Heart left ventricle (tissue), 16 donors: ENCODE data around the gene ALK. TPM values are rescaled to one million over a fixed set of nuclear protein-coding genes. Genes with fewer than 3 reads are reported as not detected.

Source experiments
- ATAC-seq, 4 donors: fragments of 200-7000 bp; cut with Tn5 transposase; one replicate each; pipeline ENCODE4 v1.9.1; 2020 to 2022; ENCODE audit warnings: moderate library complexity in 4 of 4, mild to moderate bottlenecking in 3 of 4, moderate number of reproducible peaks in 1 of 4
- DNase-seq, 5 donors: peaks; one replicate each; pipeline ENCODE4 v3.0.0-alpha.2; 2020
- H3K27ac ChIP-seq, 12 donors: fragments of 200-600 bp; sonication (generic) in 4 of 12; one replicate each; pipeline versions ENCODE4 v1.5.0 to v1.8.0; 2016 to 2022; ENCODE audit warnings: mild to moderate bottlenecking in 2 of 12
- H3K27me3 ChIP-seq, 9 donors: fragments of 200-600 bp; sonication (generic) in 2 of 9; one replicate each; pipeline versions ENCODE4 v1.5.1 to v1.8.0; 2016 to 2022; ENCODE audit warnings: mild to moderate bottlenecking in 3 of 9
- H3K36me3 ChIP-seq, 9 donors: fragments of 200-600 bp; sonication (generic) in 2 of 9; one replicate each; pipeline versions ENCODE4 v1.5.0 to v1.8.0; 2018 to 2022; ENCODE audit warnings: mild to moderate bottlenecking in 2 of 9
- H3K4me1 ChIP-seq, 12 donors: fragments of 200-600 bp; sonication (generic) in 4 of 12; one replicate each; pipeline versions ENCODE4 v1.5.0 to v1.8.0; 2016 to 2022; ENCODE audit warnings: mild to moderate bottlenecking in 3 of 12
- H3K4me3 ChIP-seq, 12 donors: fragments of 200-600 bp; sonication (generic) in 4 of 12; one replicate each; pipeline versions ENCODE4 v1.5.0 to v1.8.0; 2017 to 2022; ENCODE audit warnings: mild to moderate bottlenecking in 9 of 12, moderate library complexity in 4 of 12
- H3K9me3 ChIP-seq, 12 donors: fragments of 200-600 bp; sonication (generic) in 4 of 12; one replicate each; pipeline versions ENCODE4 v1.5.0 to v1.8.0; 2016 to 2022; ENCODE audit warnings: mild to moderate bottlenecking in 1 of 12
- POLR2A ChIP-seq, 2 donors: fragments of 450-650 bp; IDR thresholded peaks; one replicate each; pipeline ENCODE4 v1.6.1; 2017; ENCODE audit warnings: antibody characterized with exemption in 2 of 2, mild to moderate bottlenecking in 2 of 2, moderate library complexity in 2 of 2
- WGBS, 4 donors: extraction: QIAGEN DNeasy Blood & Tissue Kit in 2 of 4; methylation state at CpG; one replicate each; pipeline versions ENCODE4 v1.1.5 to v1.1.7; 2013 to 2018; 5-methylcytosine and 5-hydroxymethylcytosine counted together
- intact Hi-C, 10 donors: fragments of 100-400 bp; cut with DNase I; formaldehyde crosslinking; loops; one replicate each; pipeline versions ENCODE4 v1.11.1 to v1.14.2; 2022
- polyA plus RNA-seq, 2 donors: library from polyadenylated mRNA; stranded (reverse); fragments of 200-250 nt; gene quantifications; one replicate each; pipeline ENCODE4 v1.2.3, GENCODE V29; 2013
- total RNA-seq, 9 donors: library from RNA; depleted of rRNA in 2 of 9; stranded (reverse); fragments of >200 nt in 2 of 9; fragmentation: NEBNext Ultra II Directional in 3 of 9; extraction: Animal tissue kit (Norgen Biotek cat#: 25700) in 3 of 9; gene quantifications; one replicate each; pipeline versions ENCODE4 v1.1.0 to v1.2.4, GENCODE V29; 2016 to 2023
- TF ChIP-seq, protein P1 (sequence below), 12 donors: fragments of 200-600 bp; sonication (generic) in 4 of 12; IDR thresholded peaks; one replicate each; pipeline versions ENCODE4 v1.5.0 to v1.8.0; 2018 to 2022; ENCODE audit warnings: antibody characterized with exemption in 12 of 12, mild to moderate bottlenecking in 5 of 12
- donor health status: ischemic (EF 13 %, LVEDD 7.1; RV severe dilation, severe dysfunction).
- donor health status: healthy with polysubstance abuse.
- donor health status: DM: no; HTN: yes; CAD: no.
- donor health status: DM: no; HTN: no; CAD: no.
- donor health status: ischemic (EF 25% LVEDD 6.9; RV normal size, moderate dysfunction).
- donor health status: ischemic (EF 25% LVEDD 5.7; RV mildly dilated, moderate dysfunction).
- donor health status: healthy.
- donor health status: DM: yes; HTN: yes; CAD: no.
- donor health status: ischemic (EF 35%, LVEDD 5.7; RV mildly dilated, moderate dysfunction).
- donor health status: nonischemic (EF 11% LVEDD 7.7; RV severe dilation, severe dysfunction).
- donor health status: DM: yes; HTN: yes; CAD: no.
- donor health status: PGD.
- donor health status: ischemic (EF 29% LVEDD 5.4; RV normal size, mild dysfunction).
- donor health status: nonischemic (EF 23%, LVEDD 6.1; RV moderate dilation, normal function).

The ALK gene
- total and polyA plus RNA-seq, 11 donors = 0.05 to 0.50 (median 0.13) TPM; not detected in 5

DNA sequence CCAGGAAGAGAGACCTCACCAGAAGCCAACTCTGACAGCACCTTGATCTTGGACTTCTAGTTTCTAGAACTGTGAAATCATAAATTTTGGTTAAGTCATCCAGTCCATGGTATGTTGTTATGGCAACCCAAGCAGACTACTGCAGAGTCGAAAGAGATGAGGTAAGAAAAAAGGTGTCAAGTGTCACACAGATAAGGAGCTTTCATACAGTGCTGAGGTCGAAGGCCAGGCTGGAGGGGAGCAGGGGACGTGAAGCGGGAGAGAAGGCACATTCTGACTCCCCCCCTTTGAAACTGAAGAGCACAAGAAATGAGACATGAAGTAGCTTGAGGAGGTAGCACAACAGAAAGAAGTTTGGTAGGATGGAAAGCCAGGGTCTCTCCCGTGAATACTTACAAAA, 110.4 kb downstream of the ALK start:
- Histone ChIP-seq H3K4me1 (no peaks in the 10 kb centered on the region), H3K9me3 (no peaks in the 10 kb centered on the region), H3K27me3 (peaks cover 0 to 19% (median 2%) of the 10 kb centered on the region in 9 donors), H3K4me3 (no peak overlapping the region), H3K36me3 (no peaks in the 10 kb centered on the region), H3K27ac (no peak overlapping the region)
- intact Hi-C loops = no loop called here
- DNase-seq (no peak), ATAC-seq (no peak)
- 22 to 53% (median 43%) methylated on average over 4 to 5 of the region's 5 CpGs for WGBS, 4 donors
- TF ChIP-seq, protein P1, sequence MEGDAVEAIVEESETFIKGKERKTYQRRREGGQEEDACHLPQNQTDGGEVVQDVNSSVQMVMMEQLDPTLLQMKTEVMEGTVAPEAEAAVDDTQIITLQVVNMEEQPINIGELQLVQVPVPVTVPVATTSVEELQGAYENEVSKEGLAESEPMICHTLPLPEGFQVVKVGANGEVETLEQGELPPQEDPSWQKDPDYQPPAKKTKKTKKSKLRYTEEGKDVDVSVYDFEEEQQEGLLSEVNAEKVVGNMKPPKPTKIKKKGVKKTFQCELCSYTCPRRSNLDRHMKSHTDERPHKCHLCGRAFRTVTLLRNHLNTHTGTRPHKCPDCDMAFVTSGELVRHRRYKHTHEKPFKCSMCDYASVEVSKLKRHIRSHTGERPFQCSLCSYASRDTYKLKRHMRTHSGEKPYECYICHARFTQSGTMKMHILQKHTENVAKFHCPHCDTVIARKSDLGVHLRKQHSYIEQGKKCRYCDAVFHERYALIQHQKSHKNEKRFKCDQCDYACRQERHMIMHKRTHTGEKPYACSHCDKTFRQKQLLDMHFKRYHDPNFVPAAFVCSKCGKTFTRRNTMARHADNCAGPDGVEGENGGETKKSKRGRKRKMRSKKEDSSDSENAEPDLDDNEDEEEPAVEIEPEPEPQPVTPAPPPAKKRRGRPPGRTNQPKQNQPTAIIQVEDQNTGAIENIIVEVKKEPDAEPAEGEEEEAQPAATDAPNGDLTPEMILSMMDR (IDR thresholded peaks at IDR 0.05) = no peak
- no peak for TF ChIP-seq POLR2A (IDR thresholded peaks at IDR 0.05)

DNA sequence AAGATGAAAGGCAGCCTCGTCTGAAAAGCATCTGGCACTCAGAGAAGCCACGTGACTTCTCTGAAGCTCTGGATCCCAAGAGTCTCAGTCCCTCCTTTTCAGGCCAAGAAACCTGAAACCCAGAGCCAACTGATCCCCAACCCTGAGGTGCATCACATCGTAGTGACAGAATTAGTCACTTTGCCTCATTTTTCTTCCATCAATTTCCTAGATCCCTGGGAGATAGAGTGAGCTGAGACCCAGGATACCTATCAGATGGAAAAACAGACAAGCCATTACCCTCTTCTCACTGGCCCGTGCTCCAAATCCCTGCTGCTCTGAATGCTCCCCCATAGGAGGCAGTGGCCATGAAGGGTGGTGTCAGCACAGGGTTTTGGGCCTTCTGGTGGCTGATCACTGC, 113.1 kb downstream of the ALK start:
- Histone ChIP-seq H3K27me3 (peaks cover 0 to 19% (median 5%) of the 10 kb centered on the region in 9 donors), H3K27ac (no peak overlapping the region), H3K9me3 (no peaks in the 10 kb centered on the region), H3K4me3 (no peak overlapping the region), H3K36me3 (no peaks in the 10 kb centered on the region), H3K4me1 (no peaks in the 10 kb centered on the region)
- ATAC-seq (no peak), DNase-seq (no peak)
- TF ChIP-seq, protein P1 (IDR thresholded peaks at IDR 0.05) = no peak
- TF ChIP-seq POLR2A (IDR thresholded peaks at IDR 0.05) = no peak
- intact Hi-C loops = no loop called here
- WGBS, 4 donors = 45 to 59% (median 50%) methylated on average over 4 of the region's 4 CpGs

DNA sequence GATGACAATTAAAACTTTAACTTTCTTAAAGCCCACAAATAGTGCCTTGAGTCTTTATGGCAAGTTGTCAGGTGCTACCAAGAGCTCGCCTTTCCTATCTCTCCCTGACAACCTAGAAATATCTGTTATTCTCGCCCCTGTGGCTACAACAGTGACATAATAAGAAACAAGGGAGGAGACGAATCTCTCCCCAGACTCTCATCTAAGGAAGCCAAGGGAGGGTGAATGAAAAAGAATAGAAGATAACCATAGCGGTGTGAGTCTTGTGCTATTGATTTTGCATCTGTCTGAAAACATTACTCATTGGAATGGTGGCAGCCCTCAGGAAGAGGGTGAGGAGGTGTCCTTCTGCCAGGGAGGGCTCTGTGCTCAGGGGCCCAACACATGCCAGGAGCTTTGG, 114.3 kb downstream of the ALK start:
- ATAC-seq = no peak

DNA sequence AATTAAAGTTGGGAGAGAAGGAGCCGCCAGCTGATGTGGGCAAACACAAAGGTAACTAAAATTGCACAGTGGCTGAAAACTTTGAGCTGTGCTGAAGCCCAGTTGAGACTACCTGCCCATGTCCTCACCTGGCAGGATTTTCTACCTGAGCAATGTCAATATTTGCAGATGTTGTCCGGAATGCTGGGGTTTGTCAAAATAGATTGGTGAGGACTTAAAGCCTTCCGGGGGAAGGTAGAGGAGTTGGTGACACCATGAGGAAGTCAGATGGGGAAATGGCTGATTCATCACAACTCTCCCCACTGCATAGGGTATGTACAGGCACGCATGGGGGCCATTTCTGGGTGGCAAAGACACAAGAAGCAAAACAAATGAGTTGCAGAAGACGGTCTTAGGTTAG, 114.9 kb downstream of the ALK start:
- no peak overlapping the region for H3K27ac ChIP-seq
- intact Hi-C loops = no loop called here
- H3K4me1 ChIP-seq = no peaks in the 10 kb centered on the region
- no peaks in the 10 kb centered on the region for H3K36me3 ChIP-seq
- no peak for TF ChIP-seq POLR2A (IDR thresholded peaks at IDR 0.05)
- TF ChIP-seq, protein P1 (IDR thresholded peaks at IDR 0.05) = no peak
- no peak overlapping the region for H3K4me3 ChIP-seq
- peaks cover 0 to 17% (median 0%) of the 10 kb centered on the region in 9 donors for H3K27me3 ChIP-seq
- WGBS, 4 donors = 86 to 90% (median 88%) methylated on average over 5 of the region's 5 CpGs
- no peaks in the 10 kb centered on the region for H3K9me3 ChIP-seq
- no peak for ATAC-seq
- DNase-seq = no peak

More for the DNA sequence above, 114.3 kb downstream of the ALK start:
- no peak for TF ChIP-seq POLR2A (IDR thresholded peaks at IDR 0.05)
- TF ChIP-seq, protein P1 (IDR thresholded peaks at IDR 0.05) = no peak
- no peak for DNase-seq
- Histone ChIP-seq H3K4me3 (no peak overlapping the region), H3K4me1 (no peaks in the 10 kb centered on the region), H3K27ac (no peak overlapping the region), H3K36me3 (no peaks in the 10 kb centered on the region), H3K27me3 (peaks cover 0 to 17% (median 4%) of the 10 kb centered on the region in 9 donors), H3K9me3 (no peaks in the 10 kb centered on the region)
- 35 to 52% (median 39%) methylated on average over 4 of the region's 4 CpGs for WGBS, 4 donors
- intact Hi-C loops = no loop called here
